ENCODE data around the gene FIS1.

DNA sequence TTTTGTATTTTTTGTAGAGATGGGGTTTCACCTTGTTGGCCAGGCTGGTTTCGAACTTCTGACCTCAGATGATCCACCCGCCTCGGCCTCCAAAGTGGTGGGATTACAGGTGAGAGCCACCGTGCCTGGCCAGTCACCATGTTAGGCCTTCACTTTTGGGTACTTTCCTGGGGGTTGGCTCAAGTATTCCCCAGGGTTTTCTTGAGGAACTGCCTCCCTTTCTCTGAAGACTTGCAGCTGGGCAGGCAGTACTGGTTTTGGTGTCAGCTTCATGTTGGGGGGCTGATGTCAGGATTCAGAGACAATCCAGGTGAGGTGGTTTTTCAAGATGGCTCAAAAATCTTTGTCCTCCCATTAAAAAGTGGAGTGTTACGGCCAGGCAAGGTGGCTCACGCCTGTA lies 19.2 kb downstream of the FIS1 start:
- TF ChIP-seq, protein P1, sequence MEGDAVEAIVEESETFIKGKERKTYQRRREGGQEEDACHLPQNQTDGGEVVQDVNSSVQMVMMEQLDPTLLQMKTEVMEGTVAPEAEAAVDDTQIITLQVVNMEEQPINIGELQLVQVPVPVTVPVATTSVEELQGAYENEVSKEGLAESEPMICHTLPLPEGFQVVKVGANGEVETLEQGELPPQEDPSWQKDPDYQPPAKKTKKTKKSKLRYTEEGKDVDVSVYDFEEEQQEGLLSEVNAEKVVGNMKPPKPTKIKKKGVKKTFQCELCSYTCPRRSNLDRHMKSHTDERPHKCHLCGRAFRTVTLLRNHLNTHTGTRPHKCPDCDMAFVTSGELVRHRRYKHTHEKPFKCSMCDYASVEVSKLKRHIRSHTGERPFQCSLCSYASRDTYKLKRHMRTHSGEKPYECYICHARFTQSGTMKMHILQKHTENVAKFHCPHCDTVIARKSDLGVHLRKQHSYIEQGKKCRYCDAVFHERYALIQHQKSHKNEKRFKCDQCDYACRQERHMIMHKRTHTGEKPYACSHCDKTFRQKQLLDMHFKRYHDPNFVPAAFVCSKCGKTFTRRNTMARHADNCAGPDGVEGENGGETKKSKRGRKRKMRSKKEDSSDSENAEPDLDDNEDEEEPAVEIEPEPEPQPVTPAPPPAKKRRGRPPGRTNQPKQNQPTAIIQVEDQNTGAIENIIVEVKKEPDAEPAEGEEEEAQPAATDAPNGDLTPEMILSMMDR (conservative IDR thresholded peaks at IDR 0.05) = no peak
- no peak for TF ChIP-seq ZFX (IDR thresholded peaks at IDR 0.05)
